ENCODE data around the gene SHH.
"Not testable (repeated sequence)": the region's sequence is repeated elsewhere in the genome, so short reads cannot be mapped to it uniquely, and the experiment has no call there.

SHH gene

GRCh38 chr7:155818820-155819168 is 6.5 kb upstream of the SHH start:
- DNase-seq: no peak

- DNase-seq: no peak
Measured at GRCh38 chr7:155818154-155818819, 6.0 kb upstream of the SHH start.

- DNase-seq: not testable (repeated sequence)
Measured at GRCh38 chr7:155817515-155817914, 5.3 kb upstream of the SHH start.

GRCh38 chr7:155816996-155817395 is 4.7 kb upstream of the SHH start:
- DNase-seq: no peak

- no peak for DNase-seq
Measured at GRCh38 chr7:155816192-155816508, 3.9 kb upstream of the SHH start.

GRCh38 chr7:155815332-155816191 is 3.3 kb upstream of the SHH start:
- DNase-seq: no peak

GRCh38 chr7:155814316-155815276 is 2.3 kb upstream of the SHH start:
- no peak for DNase-seq

- DNase-seq: no peak
Measured at GRCh38 chr7:155813546-155814315, 1.5 kb upstream of the SHH start.

GRCh38 chr7:155813125-155813524 is 862 bp upstream of the SHH start:
- DNase-seq: no peak

- DNase-seq: no peak
Measured at GRCh38 chr7:155811560-155811894, 736 bp downstream of the SHH start.

GRCh38 chr7:155810770-155811559 is 1.3 kb downstream of the SHH start:
- no peak for DNase-seq

- no peak for DNase-seq
Measured at GRCh38 chr7:155809947-155810769, 2.1 kb downstream of the SHH start.

- no peak for DNase-seq
Measured at GRCh38 chr7:155809332-155809946, 2.8 kb downstream of the SHH start.

GRCh38 chr7:155808549-155809331 is 3.5 kb downstream of the SHH start:
- DNase-seq: no peak

- no peak for DNase-seq
Measured at GRCh38 chr7:155807789-155808548, 4.3 kb downstream of the SHH start.

GRCh38 chr7:155807065-155807671 is 5.1 kb downstream of the SHH start:
- DNase-seq: no peak

GRCh38 chr7:155806096-155806871 is 6.0 kb downstream of the SHH start:
- no peak for DNase-seq

GRCh38 chr7:155805826-155806095 is 6.5 kb downstream of the SHH start:
- DNase-seq: no peak

Data from NCI-H2081 treated with DMSO at 0.1 percent for 48 hours (cell line).